GM19023 (cell line): ENCODE measurements around the gene GOLPH3L.
A peak's percentile ranks its signal among the peaks of the same experiment; 100 is the strongest.
"Not testable (repeated sequence)": the region's sequence is repeated elsewhere in the genome, so short reads cannot be mapped to it uniquely, and the experiment has no call there.

Source experiments
- ATAC-seq: cut with Tn5 transposase; IDR thresholded peaks from one replicate; pipeline ENCODE4 v1.9.1; 2021; ENCODE audit warnings: mild to moderate bottlenecking, moderate library complexity; ENCODE audit not compliant: unreplicated experiment

Gene GOLPH3L

DNA sequence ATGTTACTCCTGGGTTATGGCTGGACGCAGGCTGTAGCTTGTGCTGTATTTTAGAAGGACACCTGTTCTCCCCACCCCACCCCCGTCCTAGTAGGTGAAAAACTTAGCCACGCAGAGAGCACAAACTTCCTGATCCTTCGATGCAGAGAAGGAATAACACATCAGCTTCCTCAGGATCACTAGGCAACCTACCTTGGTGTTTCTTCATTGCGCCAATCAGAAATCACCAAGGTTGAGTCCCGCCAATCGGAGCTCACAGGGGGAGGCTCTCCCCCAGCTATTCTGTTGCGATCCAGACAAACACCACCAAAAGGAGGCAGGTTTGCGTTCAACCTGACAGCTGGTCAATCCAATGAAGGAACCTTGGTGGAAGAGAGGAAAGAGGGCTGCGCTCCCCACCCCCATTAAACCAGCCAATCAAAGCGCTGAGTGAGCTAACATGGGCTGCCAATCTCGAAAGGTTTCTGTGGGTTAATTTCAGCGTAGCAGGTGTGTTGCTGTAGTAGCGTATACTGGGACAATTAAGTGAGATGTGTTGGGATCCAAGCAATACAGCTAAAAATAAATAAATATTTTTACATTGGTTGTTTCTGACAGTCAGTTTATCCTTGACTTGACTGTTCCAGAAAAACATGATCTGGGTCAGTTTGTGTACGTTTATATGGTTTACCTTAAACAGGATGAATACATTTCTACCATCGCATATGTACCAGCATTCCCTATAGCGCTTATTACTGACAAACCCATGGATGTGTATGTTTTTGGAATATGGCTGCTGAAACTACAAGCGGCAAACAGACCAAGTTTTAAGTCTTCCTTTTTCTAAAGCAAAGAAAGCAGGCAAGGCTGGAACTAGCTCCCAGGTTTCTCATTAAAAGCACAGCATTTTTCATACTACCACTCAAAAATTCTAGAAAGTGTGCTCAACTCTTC lies at the start of gene GOLPH3L:
Gene GOLPH3L (minus strand): TSS at position 160 of the 933 bp plus-strand sequence. CDS start 2,316 bp downstream, outside the sequence.
- ATAC-seq = peak; percentile 99

DNA sequence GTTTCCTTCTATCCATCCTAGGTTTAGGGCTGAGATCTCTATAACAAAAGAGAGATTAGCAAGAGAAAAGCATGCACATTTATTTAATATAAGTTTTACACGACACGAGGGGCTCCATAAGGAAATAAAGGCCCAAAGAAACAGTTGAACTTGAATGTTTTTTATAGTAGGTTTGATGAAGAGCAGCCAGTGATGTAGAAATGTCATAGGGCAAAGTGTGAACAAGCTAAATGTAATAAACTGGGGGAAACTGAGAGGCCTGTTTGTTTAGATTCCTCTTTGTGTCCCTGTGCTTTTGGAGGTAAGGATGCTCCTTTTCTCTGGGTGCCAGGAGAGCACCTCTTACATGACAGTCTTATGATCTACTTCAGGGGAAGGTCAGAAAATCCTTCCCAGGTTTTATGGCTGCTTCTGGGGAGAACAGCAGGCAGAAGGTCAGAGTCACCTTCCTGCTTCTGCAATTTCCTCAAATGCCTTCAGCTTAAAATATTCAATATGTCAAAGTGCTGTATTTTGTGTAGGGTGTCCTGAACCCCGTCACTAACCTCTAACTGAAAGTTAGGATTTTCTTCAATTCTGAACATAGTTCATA lies 33.3 kb upstream of the GOLPH3L start:
- ATAC-seq = no peak

DNA sequence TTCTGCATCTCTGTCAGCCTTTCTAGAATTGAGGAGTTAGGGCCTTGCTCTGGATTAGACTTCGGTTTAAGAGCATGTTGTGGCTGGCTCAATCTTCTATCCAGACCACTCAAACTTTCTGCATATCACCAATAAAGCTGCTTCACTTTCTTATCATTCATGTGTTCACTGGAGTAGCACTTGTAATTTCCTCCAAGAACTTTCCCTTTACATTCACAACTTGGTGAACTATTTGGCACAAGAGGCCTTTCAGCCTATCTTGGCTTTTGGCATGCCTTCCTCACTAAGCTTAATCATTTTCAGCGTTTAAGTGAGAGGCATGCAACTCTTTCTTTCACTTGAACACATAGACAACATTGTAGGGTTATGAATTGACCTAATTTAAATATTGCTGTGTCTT lies 27.4 kb upstream of the GOLPH3L start:
- no peak for ATAC-seq

DNA sequence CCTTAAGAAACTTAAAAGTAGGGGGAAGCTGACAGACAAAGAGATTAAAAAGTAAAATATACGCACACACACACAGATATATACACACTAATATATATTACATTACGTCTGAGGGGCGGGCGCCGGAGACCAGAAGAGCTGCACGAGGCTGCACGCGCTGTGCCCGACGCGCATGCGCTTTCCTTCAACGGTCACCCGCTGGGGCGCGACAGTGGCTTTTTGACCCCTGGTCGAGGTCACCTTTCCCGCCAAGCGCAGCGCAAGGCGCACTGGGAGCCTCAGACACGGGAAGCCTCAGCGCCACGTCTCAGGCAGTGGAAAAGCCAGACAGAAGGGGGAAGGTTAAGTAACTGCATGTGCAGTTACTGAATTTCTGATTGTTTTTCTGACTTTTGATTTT lies 23.7 kb upstream of the GOLPH3L start, which contains the start of gene HORMAD1:
Gene HORMAD1 (minus strand): TSS at position 193 of the 400 bp plus-strand sequence. CDS start 1,390 bp downstream, outside the sequence.
- ATAC-seq = no peak

DNA sequence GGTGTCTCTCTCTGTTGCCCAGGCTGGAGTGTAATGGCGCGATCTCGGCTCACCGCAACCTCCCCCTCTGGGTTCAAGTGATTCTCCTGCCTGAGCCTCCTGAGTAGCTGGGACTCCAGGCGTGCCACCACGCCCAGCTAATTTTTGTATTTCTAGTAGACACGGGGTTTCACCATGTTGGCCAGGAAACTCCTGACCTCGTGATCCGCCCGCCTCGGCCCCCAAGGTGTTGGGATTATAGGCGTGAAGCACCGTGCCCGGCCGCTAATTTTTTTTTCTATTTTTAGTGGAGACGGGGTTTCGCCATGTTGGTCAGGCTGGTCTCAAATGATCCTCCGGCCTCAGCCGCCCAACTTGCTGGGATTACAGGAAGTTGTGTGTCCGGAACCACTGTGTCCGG lies 23.1 kb upstream of the GOLPH3L start:
- ATAC-seq = no peak

DNA sequence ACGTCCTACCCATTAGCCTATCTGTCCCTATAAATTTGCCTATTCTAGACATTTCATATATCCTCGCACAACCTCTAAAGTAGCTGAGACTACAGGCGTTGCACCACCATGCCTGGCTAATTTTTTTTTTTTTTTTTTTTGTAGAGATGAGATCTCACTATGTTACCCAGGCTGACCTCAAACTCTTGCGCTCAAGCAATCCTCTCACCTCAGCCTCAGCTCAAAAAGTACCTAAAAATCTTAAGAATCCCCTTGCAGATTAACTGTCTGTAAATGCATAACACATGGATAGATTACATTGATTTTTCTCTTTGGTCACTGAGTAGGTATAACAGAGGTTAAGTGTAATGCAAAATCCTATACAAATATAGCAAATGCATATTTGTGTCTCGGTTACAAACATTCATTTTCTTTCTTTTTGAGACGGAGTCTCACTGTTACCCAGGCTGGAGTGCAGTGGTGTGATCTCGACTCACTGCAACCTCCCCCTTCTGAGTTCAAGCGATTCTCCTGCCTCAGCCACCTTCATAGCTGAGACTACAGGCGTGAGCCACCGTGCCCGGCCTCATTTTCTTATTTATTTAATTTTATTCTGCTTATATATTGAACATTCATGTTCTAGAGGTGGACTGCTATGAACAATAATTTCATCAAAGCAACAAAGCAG lies 21.4 kb upstream of the GOLPH3L start:
- no peak for ATAC-seq

DNA sequence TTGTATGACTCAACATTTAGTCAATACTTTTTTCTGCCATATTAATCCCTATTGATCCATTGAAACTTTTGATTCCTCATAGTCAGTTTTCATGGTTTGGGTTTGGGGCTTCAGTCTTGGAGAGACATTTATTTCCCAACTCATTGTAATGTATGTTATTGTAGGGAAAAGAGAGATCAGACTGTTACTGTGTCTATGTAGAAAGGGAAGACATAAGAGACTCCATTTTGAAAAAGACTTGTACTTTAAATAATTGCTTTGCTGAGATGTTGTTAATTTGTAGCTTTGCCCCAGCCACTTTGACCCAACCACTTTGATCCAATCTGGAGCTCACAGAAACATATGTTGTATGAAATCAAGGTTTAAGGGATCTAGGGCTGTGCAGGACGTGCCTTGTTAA lies 12.1 kb upstream of the GOLPH3L start:
- ATAC-seq = not testable (repeated sequence)

DNA sequence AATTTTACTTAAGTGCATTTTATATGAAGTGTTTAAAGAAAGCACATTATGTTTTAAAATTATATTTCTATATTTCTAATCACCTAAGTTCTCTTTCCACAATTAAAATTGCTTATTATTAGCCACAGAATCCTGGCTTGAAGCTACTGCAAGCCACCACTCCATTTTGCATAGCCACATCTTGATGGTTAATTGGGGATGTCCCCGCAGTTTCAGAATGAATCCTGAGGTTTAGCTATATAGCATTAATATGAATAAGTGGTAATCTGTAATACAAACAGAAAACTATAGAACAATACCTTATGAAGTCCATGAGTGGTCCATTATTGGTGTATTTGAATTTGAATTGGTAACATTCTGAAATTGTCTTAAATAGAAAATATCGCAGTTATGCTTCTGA lies 11.6 kb upstream of the GOLPH3L start:
- no peak for ATAC-seq

DNA sequence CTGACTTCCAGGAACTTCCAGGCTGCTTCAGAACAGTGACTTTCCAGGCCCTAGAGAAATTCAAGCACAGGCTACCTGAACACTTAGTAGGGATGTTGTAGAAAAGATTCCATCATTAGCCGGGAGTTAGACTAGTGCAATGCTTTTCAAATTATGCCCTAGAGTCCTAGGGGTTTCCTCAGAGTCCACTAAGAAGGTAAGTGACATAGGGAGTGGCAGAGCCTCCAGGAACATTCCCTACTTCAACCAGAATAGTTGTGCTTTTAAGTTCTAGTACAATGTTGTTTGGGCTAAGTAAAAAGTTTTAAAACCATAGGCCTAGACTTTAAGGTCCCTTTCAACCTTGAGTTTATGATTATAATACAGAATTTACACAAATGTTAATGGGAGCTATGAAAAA lies 9.1 kb upstream of the GOLPH3L start:
- ATAC-seq = no peak

DNA sequence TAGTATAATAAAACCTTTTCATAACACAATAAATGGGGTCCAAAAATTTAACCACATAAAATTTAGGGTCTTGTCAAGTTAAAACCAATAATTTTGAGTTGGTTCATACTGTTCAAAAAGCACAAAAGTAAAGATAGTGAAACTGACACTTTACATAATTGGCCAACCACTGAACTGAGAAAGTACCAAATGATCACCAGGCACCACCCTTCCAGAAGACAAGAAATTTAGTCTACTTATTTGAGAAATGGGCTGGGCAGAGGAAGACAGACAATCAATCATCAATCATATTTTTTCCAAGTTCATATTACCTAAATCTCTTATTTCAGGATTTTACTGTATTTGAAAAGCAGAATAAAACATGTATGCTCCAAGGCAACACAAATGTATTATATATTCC lies 6.5 kb upstream of the GOLPH3L start:
- ATAC-seq = no peak

DNA sequence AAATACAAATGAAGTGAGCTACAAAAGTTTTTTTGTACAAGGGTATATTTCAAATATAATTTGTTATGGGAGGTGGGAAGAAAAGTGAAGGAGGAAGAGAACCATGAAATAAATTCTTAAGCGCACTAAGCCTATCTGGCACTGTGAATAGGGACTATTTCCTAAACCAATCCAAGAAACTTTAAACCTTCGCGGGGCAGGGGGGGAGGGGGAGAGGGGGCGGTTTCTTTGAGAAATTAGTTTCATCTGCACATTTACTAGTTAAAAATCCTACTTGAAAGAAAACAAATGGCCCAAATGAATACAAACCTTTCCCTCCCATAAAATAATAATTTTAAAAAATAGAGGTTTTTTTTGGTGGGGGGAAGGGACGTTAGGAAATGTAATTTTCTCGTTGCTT lies 364 bp downstream of the GOLPH3L start:
- ATAC-seq = no peak

DNA sequence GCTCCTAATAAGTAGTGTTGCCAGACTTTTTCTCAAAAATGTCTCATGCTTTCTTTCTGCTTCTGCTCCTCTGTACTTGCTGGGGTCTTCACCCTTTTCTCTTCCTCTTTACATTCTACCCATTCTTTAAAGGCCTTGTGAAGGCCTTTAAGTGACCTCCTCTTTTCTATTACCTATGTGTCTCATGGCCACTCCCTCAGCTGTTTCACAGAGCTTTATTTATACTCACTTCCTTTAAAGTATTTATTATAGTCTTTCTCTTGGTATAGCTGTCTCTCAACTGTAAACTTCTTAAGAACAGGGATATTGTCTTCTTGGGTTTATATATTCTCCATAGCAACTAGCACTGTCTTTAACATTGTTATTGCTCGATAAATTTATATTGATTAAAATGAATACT lies 792 bp downstream of the GOLPH3L start:
- no peak for ATAC-seq

DNA sequence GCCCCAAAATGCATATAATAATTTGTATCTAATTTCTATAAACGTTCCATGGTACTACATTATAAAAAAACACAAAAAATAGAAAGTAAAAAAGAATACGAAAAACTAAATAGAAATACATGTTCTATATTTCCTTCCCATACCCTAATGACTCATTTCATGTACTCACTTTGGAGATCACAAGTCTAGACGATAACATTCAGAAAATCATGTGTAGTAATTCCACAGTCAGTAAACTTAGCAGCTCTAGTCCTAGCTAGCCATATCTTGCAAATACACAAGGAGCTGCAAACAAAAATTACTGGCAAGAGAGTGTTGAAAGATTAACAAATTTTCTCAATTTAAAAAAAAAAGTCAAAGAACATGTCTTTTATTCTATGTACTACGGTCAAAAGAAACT lies 1.4 kb downstream of the GOLPH3L start:
- no peak for ATAC-seq

DNA sequence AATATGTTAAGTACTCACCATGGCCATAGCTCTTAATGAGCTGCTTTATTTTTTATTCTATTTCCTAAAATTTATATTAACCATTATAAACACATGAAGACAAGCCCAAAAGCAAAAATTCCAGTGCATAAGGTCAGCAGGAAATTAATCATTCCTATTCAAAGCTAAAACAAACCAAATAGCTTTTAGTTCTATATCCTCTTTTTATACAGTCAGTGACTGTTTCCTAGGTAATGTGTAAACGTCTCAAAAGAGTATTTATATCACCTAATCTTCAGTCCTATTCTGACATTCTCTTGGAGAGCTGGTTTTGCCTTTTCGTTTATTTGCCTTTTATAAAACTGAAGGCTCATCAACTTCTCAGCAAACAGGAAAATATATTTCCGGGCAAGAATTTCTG lies 4.2 kb downstream of the GOLPH3L start:
- ATAC-seq = no peak

DNA sequence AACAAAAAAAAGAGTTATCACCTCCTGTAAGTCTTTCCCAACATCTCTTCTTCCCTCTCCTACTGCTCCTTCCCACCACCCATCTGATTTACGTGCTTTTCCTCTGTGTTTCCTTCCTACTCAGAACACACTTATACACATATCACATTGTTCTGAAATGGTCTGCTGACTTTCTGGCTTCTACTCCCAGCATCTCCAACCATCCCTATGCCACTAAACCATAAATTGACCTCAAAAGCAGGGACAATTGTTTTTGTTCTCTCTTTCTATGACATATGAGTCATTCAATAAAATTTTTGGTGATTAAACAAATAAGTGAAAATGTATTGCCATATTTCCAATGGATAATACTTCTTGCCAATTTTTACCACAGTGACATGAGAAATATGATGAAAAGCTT lies 8.2 kb downstream of the GOLPH3L start:
- ATAC-seq = no peak

DNA sequence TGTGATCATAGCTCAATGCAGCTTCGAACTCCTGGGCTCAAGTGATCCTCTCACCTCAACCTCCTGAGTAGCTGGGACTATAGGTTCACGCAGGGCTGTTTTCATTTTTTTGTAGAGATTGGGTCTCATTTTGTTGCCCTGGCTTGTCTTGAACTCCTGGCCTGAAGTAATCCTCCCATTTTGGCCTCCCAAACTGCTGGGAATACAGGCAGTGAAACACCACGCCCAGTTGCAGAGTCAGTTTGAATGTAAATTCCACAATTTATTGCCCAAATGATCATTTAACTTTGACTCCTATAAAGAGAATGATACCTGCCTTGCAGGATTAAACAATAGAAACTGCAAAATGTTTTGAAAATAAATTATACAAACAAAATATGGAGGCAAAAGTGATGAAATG lies 10.7 kb downstream of the GOLPH3L start:
- ATAC-seq = no peak

DNA sequence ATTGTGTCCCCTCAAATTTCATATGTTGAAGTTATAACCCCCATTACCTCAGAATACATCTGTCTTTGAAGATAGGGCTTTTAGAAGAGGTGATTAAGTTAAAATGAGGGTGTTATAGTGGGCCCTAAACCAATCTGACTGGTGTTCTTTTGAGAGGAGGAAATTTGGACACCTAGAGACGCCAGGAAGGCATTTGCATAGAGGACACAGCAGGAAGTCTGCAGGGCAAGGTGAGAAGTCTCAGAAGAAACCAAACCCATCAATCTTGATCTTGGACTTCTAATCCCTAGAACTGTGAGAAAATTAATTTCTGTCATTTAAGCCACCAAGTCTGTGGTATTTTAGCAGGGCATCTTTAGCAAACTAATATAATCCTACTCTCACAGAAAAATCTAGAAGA lies 13.0 kb downstream of the GOLPH3L start:
- no peak for ATAC-seq

DNA sequence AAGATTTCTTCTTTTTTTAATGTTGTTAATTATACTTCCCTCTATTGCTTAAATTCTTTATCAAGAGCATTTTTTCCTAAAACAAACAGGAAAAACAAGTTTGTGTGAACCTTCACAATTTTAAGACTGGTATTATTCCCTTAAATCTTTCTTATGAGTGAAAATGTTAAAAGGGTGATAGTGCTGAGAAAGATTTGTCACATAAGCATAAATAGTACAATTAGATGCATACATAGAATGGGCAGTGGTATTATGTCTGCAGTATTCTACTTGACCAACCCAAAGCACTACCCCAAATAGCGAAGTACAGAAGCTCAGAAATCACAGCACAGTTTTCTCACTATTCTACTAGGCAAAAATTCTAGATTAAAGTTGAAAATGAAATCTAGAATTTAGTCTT lies 18.0 kb downstream of the GOLPH3L start:
- ATAC-seq = no peak

DNA sequence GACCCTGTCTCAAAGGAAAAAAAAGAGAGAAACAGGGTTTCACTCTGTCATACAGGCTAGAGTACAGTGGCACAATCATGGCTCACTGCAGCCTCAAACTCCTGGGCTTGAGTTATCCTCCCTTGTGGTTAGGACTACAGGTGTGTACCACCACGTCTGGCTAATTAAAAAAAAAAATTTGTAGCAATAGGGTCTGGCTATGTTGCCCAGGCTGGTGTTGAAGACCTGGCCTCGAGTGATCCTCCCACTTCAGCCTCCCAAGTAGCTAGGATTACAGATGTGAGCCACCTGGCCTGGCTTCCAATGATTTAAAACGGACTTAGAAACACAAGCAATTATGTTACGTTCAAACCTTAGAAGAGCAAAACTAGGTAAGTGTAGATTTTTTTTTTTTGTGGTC lies 22.1 kb downstream of the GOLPH3L start:
- ATAC-seq = no peak

DNA sequence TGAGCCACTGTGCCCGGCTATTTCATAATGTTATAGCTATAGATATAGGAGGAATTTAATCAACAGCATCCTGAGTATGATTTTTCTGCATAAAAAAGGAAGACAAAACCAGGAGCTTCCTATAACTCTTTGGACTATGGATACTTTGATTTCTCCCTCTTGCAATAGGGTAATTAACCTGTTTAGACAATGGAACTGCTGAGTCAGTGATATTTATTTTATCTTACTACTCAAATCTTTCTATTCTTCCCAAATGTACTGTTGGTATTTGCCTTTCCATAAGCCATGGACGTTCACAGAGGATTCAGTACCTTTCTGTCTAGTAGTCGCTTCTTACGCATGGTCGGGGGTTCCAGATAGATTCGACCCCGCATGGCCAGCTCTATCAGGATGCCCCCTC lies 33.6 kb downstream of the GOLPH3L start:
- no peak for ATAC-seq

DNA sequence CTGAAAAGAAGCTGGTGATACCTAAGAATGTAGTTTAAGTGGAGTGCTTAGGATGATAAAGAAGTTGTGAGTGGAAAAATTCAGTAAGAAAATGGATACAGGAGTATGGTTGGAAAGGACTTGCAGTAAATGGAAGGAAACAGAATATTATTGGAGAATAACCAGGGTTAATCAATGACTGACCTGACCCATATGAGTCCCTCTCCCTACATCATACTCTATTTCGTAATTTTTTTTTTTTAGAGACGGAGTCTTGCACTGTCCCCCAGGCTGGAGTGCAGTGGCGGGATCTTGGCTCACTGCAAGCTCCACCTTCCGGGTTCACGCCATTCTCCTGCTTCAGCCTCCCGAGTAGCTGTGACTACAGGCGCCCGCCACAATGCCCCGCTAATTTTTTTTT lies 34.1 kb downstream of the GOLPH3L start:
- ATAC-seq = no peak

DNA sequence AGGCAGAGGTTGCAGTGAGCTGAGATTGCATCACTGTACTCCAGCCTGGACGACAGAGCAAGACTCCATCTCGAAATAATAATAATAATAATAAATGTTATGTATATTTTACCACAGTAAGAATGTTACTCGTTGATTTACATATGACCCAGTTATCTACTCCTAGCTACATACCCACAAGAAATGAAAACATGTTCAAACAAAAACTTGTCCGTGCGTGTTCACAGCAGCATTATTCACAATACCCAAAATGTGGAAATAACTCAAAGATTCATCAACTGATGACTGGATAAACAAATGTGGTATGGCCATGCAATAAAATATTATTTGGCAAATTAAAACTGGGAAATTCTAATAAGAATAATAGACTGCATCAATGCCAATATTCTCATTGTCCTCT lies 35.8 kb downstream of the GOLPH3L start:
- ATAC-seq = no peak
